GM18508 (cell line): ENCODE measurements around the gene USP47.

ENCODE experiments used
- ATAC-seq: cut with Tn5 transposase; IDR thresholded peaks from one replicate; pipeline ENCODE4 v1.9.1; 2021; ENCODE audit warnings: moderate number of reproducible peaks; ENCODE audit not compliant: insufficient read depth, unreplicated experiment

USP47 gene

DNA sequence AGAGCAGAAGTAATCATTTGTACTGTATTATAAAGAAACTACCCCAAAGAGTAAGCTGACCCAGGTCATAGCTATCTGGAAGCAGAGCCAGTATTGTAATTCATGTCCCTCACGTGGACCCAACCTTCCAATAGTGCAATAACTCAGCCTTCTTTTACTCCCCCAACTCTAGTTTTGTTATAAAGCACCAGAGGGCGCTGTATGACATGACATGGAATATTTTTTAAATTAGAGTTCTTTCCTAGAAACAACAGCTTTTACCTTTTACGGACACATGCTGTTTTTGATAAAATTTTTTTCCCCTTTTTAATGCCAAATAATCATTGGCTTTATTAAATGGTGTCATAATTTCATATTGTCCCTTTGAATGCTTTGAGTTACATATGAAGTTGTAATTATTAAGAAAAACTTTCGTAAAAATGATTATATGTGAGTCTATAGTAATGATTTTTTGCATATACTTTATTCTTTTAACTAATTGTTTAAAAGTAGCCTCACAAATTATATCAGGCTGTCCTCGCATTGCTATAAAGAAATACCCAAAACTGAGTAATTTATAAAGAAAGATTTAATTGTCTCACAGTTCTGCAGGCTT is 89.8 kb downstream of the USP47 start:
- no peak for ATAC-seq

GRCh38 chr11:11935536-11935935 is 93.8 kb downstream of the USP47 start:
- ATAC-seq, result no peak

DNA sequence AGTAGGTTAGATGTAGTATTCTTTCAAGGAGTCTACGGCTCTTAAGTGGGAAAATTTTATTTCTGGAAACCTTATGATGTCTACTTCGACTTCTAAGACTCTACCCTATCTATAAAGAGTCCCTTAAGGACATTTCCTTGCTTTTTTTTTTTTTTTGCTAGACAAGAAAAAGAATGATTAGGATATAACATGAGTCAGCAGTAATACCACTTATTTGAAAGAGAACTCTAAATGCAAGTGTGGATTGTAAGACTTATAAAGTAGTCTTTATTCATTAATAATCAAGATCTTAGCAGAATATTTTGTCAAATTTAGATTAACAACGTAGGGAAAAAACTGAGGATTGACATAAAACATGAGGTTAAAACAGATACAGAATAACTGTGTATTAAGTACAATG is 95.7 kb downstream of the USP47 start:
- no peak for ATAC-seq

DNA sequence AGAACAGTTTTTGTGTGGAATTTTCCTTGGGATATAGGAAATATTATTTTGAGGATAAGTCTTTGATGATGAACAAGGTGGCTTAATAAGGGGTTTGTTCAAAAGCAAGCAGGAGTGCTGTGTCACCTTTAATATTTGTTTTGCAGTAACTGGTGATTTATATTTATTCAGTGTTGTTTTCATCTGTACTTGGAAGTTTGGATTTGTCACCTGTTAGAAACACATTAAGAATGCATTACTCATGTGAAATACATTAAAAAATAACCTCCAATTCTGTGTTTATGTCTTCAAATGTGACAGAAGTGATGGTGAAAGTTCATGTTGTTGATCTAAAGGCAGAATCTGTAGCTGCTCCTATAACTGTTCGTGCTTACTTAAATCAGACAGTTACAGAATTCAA is 96.2 kb downstream of the USP47 start:
- no peak for ATAC-seq

GRCh38 chr11:11940551-11940950 is 98.8 kb downstream of the USP47 start:
- no peak for ATAC-seq

DNA sequence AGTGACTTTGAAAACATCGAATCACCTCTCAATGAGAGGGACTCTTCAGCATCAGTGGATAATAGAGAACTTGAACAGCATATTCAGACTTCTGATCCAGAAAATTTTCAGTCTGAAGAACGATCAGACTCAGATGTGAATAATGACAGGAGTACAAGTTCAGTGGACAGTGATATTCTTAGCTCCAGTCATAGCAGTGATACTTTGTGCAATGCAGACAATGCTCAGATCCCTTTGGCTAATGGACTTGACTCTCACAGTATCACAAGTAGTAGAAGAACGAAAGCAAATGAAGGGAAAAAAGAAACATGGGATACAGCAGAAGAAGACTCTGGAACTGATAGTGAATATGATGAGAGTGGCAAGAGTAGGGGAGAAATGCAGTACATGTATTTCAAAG is 100.9 kb downstream of the USP47 start:
- ATAC-seq, result no peak

DNA sequence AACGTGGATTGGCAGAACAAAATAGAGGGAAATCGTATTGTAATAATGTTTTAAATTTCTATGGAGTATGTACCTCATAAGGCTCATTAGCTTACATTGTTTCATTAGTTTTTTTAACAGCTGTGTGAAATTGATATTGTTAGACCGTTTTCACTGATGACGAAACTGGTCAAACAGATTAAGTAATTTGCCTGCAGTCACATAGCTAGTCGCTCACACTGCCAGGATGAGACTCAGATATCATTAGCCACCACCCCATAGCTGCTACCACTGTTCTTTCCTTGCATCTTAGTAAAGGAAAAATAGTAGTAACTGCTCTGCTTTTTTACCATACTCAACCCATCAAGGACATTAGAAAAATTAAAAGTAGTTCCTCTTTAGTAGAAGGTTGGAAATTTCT is 102.7 kb downstream of the USP47 start:
- no peak for ATAC-seq

- ATAC-seq, result no peak
Measured at GRCh38 chr11:11946180-11946579, 104.4 kb downstream of the USP47 start.

DNA sequence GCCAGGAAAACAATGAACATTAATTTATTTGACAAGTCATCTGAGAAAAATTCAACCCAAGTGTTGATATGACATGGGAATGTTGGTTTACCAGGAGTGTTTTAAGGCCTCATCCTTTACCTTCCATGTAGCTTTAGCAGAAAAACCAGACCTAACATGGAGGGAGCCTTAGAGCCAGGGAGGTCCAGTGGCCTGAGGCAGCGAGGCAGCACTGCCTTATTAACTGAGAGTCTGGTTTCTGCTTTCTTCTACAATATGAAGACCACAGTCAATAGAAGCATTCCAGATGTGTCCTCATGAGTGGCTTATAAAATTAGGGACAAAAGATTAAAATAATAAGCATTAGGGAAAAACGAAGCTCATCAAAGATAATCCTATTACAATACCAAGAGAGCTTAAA is 105.1 kb downstream of the USP47 start:
- no peak for ATAC-seq

DNA sequence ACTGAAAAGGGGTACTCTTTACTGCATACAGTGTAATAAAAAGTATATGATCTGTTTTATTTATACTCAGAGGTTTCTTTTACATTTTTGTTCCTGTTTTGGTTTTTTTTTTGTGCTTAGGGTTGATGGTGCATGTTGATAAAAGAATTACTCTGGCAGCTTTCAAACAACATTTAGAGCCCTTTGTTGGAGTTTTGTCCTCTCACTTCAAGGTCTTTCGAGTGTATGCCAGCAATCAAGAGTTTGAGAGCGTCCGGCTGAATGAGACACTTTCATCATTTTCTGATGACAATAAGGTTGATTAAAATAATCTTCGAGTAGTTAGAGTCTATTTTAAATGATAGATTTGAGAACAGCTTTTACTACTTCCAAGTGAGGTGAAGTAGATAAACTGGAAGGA is 106.1 kb downstream of the USP47 start:
- no peak for ATAC-seq

- ATAC-seq, result no peak
Measured at GRCh38 chr11:11948242-11948947, 106.6 kb downstream of the USP47 start.

- no peak for ATAC-seq
Measured at GRCh38 chr11:11949482-11949881, 107.7 kb downstream of the USP47 start.

GRCh38 chr11:11952036-11952435 is 110.3 kb downstream of the USP47 start:
- ATAC-seq, result no peak

DNA sequence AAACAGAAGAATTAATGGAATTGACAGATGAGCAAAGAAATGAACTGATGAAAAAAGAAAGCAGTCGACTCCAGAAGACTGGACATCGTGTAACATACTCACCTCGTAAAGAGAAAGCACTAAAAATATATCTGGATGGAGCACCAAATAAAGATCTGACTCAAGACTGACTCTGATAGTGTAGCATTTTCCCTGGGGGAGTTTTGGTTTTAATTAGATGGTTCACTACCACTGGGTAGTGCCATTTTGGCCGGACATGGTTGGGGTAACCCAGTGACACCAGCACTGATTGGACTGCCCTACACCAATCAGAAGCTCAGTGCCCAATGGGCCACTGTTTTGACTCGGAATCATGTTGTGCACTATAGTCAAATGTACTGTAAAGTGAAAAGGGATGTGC is 114.2 kb downstream of the USP47 start:
- ATAC-seq, result no peak

GRCh38 chr11:11958403-11959231 is 116.8 kb downstream of the USP47 start:
- no peak for ATAC-seq

GRCh38 chr11:11959601-11960000 is 117.8 kb downstream of the USP47 start:
- ATAC-seq, result no peak

GRCh38 chr11:11960687-11961086 is 118.9 kb downstream of the USP47 start:
- no peak for ATAC-seq

GRCh38 chr11:11961399-11962028 is 119.7 kb downstream of the USP47 start:
- no peak for ATAC-seq

GRCh38 chr11:11963067-11963466 is 121.3 kb downstream of the USP47 start:
- no peak for ATAC-seq

GRCh38 chr11:11963842-11964773 is 122.3 kb downstream of the USP47 start:
- ATAC-seq, result no peak
